Smooth muscle cell (in vitro differentiated cells): ENCODE measurements around the gene SCAMP5. TPM values are rescaled to one million over a fixed set of nuclear protein-coding genes. Genes with fewer than 3 reads are reported as not detected.

Experiments
- DNase-seq: peaks from one replicate; lab custom pipeline; 2025; ENCODE audit not compliant: unreplicated experiment; lab: John Stamatoyannopoulos, UW
- H2AFZ ChIP-seq: fragments of 200-600 bp; sonication (generic); 2 replicates; pipeline ENCODE4 v1.6.0; 2016; ENCODE audit warnings: antibody characterized with exemption, low read depth, mild to moderate bottlenecking
- H3F3A ChIP-seq: fragments of 200-600 bp; sonication (generic); 2 replicates; pipeline ENCODE4 v1.6.0; 2017; ENCODE audit warnings: antibody characterized with exemption, low read depth
- H3K27ac ChIP-seq: fragments of 200-600 bp; sonication (generic); 2 replicates; pipeline ENCODE4 v1.5.1; 2016; ENCODE audit warnings: low read depth, mild to moderate bottlenecking
- H3K27me3 ChIP-seq: fragments of 200-600 bp; sonication (generic); 2 replicates; pipeline ENCODE4 v1.6.1; 2016; ENCODE audit warnings: low read depth, mild to moderate bottlenecking
- H3K36me3 ChIP-seq: fragments of 200-600 bp; sonication (generic); 2 replicates; pipeline ENCODE4 v1.5.1; 2016; ENCODE audit warnings: low read depth
- H3K4me1 ChIP-seq: fragments of 200-600 bp; sonication (generic); 2 replicates; pipeline ENCODE4 v1.5.1; 2016; ENCODE audit warnings: low read depth
- H3K4me2 ChIP-seq: fragments of 200-600 bp; sonication (generic); 2 replicates; pipeline ENCODE4 v1.6.0; 2016; ENCODE audit warnings: mild to moderate bottlenecking
- H3K4me3 ChIP-seq: fragments of 200-600 bp; sonication (generic); 2 replicates; pipeline ENCODE4 v1.5.1; 2016; ENCODE audit warnings: mild to moderate bottlenecking
- H3K79me2 ChIP-seq: fragments of 200-600 bp; sonication (generic); 2 replicates; pipeline ENCODE4 v1.6.0; 2016; ENCODE audit warnings: low read depth, mild to moderate bottlenecking
- H3K9ac ChIP-seq: fragments of 200-600 bp; sonication (generic); 2 replicates; pipeline ENCODE4 v1.6.0; 2016; ENCODE audit warnings: low read depth
- H3K9me3 ChIP-seq: fragments of 200-600 bp; sonication (generic); replicated peaks from 2 replicates; pipeline ENCODE4 v1.5.1; 2016; ENCODE audit warnings: low read depth
- H4K20me1 ChIP-seq: fragments of 200-600 bp; sonication (generic); 2 replicates; pipeline ENCODE4 v1.6.0; 2016; ENCODE audit warnings: low read depth
- WGBS: methylation state at CpG from one replicate; pipeline ENCODE4 v1.1.7; 2016; ENCODE audit warnings: low lambda C conversion rate; 5-methylcytosine and 5-hydroxymethylcytosine counted together
- polyA plus RNA-seq: library from polyadenylated mRNA; unstranded; fragments of >200 nt; fragmentation: Nextera tagmentation; extraction: Ambion mirVana; gene quantifications from 2 replicates; pipeline ENCODE4 v1.2.1, GENCODE V29; 2016
- total RNA-seq: library from RNA; depleted of rRNA; stranded (reverse); fragments of >200 nt; gene quantifications from 2 replicates; pipeline ENCODE4 v1.2.3, GENCODE V29; 2014
- TF ChIP-seq, protein P1 (sequence below): fragments of 200-600 bp; sonication (generic); IDR thresholded peaks from 2 replicates; pipeline ENCODE4 v1.5.1; 2017; ENCODE audit warnings: borderline replicate concordance, mild to moderate bottlenecking, antibody characterized with exemption; ENCODE audit not compliant: insufficient read depth, poor library complexity, severe bottlenecking

SCAMP5 gene
- total and polyA plus RNA-seq, 2 experiments from 2014 or later: 6.6 to 18.1 TPM

DNA sequence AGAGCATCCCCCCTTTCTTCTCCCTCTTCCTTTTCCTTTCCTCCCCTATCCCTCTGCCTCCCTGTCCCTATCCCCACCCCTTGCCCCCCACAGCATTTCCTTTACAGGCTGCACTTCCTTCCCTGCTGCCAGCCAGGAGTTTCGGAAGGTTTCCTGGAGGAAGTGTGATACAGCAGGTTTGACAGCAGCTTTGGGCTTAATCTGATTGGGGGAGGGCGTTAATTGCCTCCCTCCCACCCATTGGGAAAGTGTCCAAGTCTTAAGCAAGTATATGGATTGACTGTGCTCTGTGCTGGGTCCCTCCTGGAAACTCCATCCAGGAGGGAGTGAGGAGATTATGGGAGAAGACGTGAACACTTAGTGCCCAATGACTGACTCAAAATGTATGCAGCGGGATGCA, 1.8 kb downstream of the SCAMP5 start:
- Histone ChIP-seq H3K4me3 (no peak overlapping the region), H3K36me3 (no peaks in the 10 kb centered on the region), H4K20me1 (no peaks in the 10 kb centered on the region), H3K4me2 (no peak overlapping the region), H3K27ac (no peak overlapping the region), H3F3A (no peaks in the 10 kb centered on the region), H3K79me2 (no peaks in the 10 kb centered on the region), H3K9me3 (no peaks in the 10 kb centered on the region), H3K4me1 (no peaks in the 10 kb centered on the region), H3K27me3 (peaks cover 17% of the 10 kb centered on the region), H3K9ac (no peak overlapping the region), H2AFZ (no peak overlapping the region)
- 91% methylated on average over 4 of the region's 4 CpGs for WGBS
- DNase-seq: no peak
- TF ChIP-seq, protein P1, sequence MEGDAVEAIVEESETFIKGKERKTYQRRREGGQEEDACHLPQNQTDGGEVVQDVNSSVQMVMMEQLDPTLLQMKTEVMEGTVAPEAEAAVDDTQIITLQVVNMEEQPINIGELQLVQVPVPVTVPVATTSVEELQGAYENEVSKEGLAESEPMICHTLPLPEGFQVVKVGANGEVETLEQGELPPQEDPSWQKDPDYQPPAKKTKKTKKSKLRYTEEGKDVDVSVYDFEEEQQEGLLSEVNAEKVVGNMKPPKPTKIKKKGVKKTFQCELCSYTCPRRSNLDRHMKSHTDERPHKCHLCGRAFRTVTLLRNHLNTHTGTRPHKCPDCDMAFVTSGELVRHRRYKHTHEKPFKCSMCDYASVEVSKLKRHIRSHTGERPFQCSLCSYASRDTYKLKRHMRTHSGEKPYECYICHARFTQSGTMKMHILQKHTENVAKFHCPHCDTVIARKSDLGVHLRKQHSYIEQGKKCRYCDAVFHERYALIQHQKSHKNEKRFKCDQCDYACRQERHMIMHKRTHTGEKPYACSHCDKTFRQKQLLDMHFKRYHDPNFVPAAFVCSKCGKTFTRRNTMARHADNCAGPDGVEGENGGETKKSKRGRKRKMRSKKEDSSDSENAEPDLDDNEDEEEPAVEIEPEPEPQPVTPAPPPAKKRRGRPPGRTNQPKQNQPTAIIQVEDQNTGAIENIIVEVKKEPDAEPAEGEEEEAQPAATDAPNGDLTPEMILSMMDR: no peak

DNA sequence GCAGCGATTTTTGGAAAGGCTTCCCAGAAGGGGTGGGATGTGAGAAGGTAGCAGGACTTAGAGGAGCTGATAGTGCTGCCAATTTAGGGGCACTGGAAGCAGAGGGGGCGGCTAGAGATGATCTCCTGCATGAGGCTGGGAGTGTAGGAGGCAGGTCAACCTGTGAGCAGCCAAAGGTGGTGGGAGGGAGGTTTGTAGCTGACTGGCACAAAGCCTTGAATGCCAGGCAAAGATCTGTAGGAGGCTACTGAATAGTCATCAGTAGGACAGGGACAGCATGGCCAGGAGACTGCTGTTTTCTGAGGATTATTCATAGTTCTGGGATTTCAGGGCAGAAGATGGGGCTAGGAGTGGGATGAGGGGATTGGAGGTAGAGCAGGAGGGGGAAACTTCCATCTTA, 2.2 kb downstream of the SCAMP5 start:
- TF ChIP-seq, protein P1: no peak
- no peak for DNase-seq
- no peak overlapping the region for H3K4me2 ChIP-seq
- no peaks in the 10 kb centered on the region for H3K4me1 ChIP-seq
- H3F3A ChIP-seq: no peaks in the 10 kb centered on the region
- H3K79me2 ChIP-seq: no peaks in the 10 kb centered on the region
- no peak overlapping the region for H2AFZ ChIP-seq
- no peak overlapping the region for H3K27ac ChIP-seq
- no peaks in the 10 kb centered on the region for H3K9me3 ChIP-seq
- H4K20me1 ChIP-seq: no peaks in the 10 kb centered on the region
- H3K9ac ChIP-seq: no peak overlapping the region
- H3K36me3 ChIP-seq: no peaks in the 10 kb centered on the region
- 91% methylated on average over 2 of the region's 2 CpGs for WGBS
- peaks cover 17% of the 10 kb centered on the region for H3K27me3 ChIP-seq
- no peak overlapping the region for H3K4me3 ChIP-seq

DNA sequence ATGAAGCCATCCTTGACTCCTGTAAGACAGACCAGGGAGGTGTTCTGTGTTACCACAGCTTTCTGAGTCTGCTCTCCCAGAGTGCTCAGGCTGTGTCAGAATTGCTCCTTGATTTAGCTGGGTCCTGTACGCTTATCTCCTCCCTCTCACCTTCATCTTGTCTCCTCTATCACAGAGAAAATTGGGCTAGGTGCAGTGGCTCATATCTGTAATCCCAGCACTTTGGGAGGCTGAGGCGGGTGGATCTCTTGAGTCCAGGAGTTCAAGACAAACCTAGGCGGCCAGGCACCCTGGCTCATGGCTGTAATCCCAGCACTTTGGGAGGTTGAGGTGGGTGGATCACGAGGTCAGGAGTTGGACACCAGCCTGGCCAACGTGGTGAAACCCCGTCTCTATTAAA, 5.9 kb downstream of the SCAMP5 start:
- Histone ChIP-seq H3K36me3 (no peaks in the 10 kb centered on the region), H3K4me3 (no peak overlapping the region), H3K79me2 (no peaks in the 10 kb centered on the region), H3K27me3 (peaks cover 10% of the 10 kb centered on the region), H3K4me1 (no peaks in the 10 kb centered on the region), H3K9me3 (no peaks in the 10 kb centered on the region), H2AFZ (no peak overlapping the region), H3K9ac (no peak overlapping the region), H3F3A (no peaks in the 10 kb centered on the region), H4K20me1 (no peaks in the 10 kb centered on the region), H3K4me2 (no peak overlapping the region), H3K27ac (no peak overlapping the region)
- TF ChIP-seq, protein P1: no peak
- 97% methylated on average over 6 of the region's 6 CpGs for WGBS
- no peak for DNase-seq

DNA sequence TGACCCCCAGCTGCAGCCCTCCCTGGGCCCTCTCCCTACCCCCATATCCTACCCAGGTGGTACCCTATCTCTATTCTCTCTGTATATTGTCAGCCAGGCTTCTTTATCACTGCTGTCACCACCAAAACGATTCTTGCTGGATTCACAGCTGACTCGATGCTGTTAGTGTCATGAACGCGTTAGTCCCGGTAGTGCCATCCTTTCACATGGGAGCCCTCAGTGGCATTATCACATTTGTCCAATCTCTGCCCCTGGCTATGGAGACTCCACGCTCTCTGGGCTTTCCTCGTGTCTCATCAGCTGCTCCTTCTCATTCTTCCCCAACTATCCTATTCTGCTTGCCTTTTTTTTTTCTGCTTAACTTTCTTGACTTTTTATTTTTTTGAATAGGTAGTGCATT, 7.0 kb downstream of the SCAMP5 start:
- Histone ChIP-seq H3K27ac (no peak overlapping the region), H3K79me2 (no peaks in the 10 kb centered on the region), H3K9me3 (no peaks in the 10 kb centered on the region), H3K36me3 (no peaks in the 10 kb centered on the region), H2AFZ (no peak overlapping the region), H3F3A (no peaks in the 10 kb centered on the region), H3K9ac (no peak overlapping the region), H3K4me3 (no peak overlapping the region), H3K27me3 (no peaks in the 10 kb centered on the region), H3K4me2 (no peak overlapping the region), H3K4me1 (no peaks in the 10 kb centered on the region), H4K20me1 (no peaks in the 10 kb centered on the region)
- 79% methylated on average over 7 of the region's 7 CpGs for WGBS
- TF ChIP-seq, protein P1: no peak
- no peak for DNase-seq
